PC-3 (cell line): Measurements from ENCODE around the gene TAS2R14. TPM values are rescaled to one million over a fixed set of nuclear protein-coding genes. Genes with fewer than 3 reads are reported as not detected.

Source experiments
- ATAC-seq: fragments of 200-7000 bp; cut with Tn5 transposase; 2 replicates; pipeline ENCODE4 v1.9.1; 2020; ENCODE audit warnings: mild to moderate bottlenecking, moderate library complexity
- BruUV-seq: library from RNA; stranded (reverse); fragments of 400-500 nt; replicated peaks from 2 replicates; lab custom pipeline; 2021; lab: Mats Ljungman, UMichigan
- CTCF ChIA-PET: fragments of 300-600 bp; sonication (Branson Sonifier 250); formaldehyde crosslinking; loops from one replicate; lab custom pipeline; 2022; ENCODE audit warnings: antibody characterized with exemption; lab: Charles Lee
- POLR2A ChIA-PET: fragments of 300-600 bp; sonication (Branson Sonifier 250); formaldehyde crosslinking; loops from one replicate; lab custom pipeline; 2022; ENCODE audit warnings: antibody characterized with exemption; ENCODE audit not compliant: unreplicated experiment; lab: Charles Lee
- DNase-seq: peaks from one replicate; pipeline ENCODE4 v3.0.0-alpha.2; 2015
- H2AFZ ChIP-seq: fragments of 300-600 bp; sonication (generic); 2 replicates; pipeline ENCODE4 v1.6.0; 2016; ENCODE audit warnings: antibody characterized with exemption, low read length
- H3F3A ChIP-seq: fragments of 300-600 bp; sonication (generic); one replicate; pipeline ENCODE4 v1.6.0; 2017; ENCODE audit warnings: antibody characterized with exemption, low read length, control low read depth, mild to moderate bottlenecking; ENCODE audit not compliant: unreplicated experiment
- H3K27ac ChIP-seq: fragments of 300-600 bp; sonication (generic); 2 replicates; pipeline ENCODE4 v1.5.1; 2016; ENCODE audit warnings: mild to moderate bottlenecking, low read length
- H3K27me3 ChIP-seq: fragments of 300-600 bp; sonication (generic); 2 replicates; pipeline ENCODE4 v1.6.1; 2016; ENCODE audit warnings: low read length, mixed read lengths
- H3K36me3 ChIP-seq: fragments of 300-600 bp; sonication (generic); 2 replicates; pipeline ENCODE4 v1.6.1; 2016; ENCODE audit warnings: low read depth, mixed run types, low read length, mixed read lengths
- H3K4me1 ChIP-seq: fragments of 300-600 bp; sonication (generic); 2 replicates; pipeline ENCODE4 v1.5.1; 2016; ENCODE audit warnings: low read length; ENCODE audit not compliant: insufficient read depth
- H3K4me2 ChIP-seq: fragments of 300-600 bp; sonication (generic); 2 replicates; pipeline ENCODE4 v1.6.0; 2016; ENCODE audit warnings: low read length
- H3K4me3 ChIP-seq: fragments of 300-600 bp; sonication (generic); 2 replicates; pipeline ENCODE4 v1.5.1; 2016; ENCODE audit warnings: mild to moderate bottlenecking, low read length, mixed read lengths
- H3K79me2 ChIP-seq: fragments of 300-600 bp; sonication (generic); 2 replicates; pipeline ENCODE4 v1.6.1; 2017; ENCODE audit warnings: low read length, mixed read lengths
- H3K9ac ChIP-seq: fragments of 300-600 bp; sonication (generic); 2 replicates; pipeline ENCODE4 v1.6.0; 2016; ENCODE audit warnings: mild to moderate bottlenecking, low read length
- H3K9me2 ChIP-seq: fragments of 300-600 bp; sonication (generic); replicated peaks from 2 replicates; pipeline ENCODE4 v1.6.1; 2016; ENCODE audit warnings: mixed run types, low read length, mixed read lengths
- H3K9me3 ChIP-seq: fragments of 300-600 bp; sonication (generic); 2 replicates; pipeline ENCODE4 v1.6.1; 2016; ENCODE audit warnings: low read length, mixed read lengths
- H4K20me1 ChIP-seq: fragments of 300-600 bp; sonication (generic); 2 replicates; pipeline ENCODE4 v1.6.1; 2016; ENCODE audit warnings: low read length, mixed read lengths
- CTCF ChIP-seq: fragments of 300-600 bp; sonication (generic); conservative IDR thresholded peaks from 2 replicates; pipeline ENCODE4 v1.5.1; 2017; ENCODE audit warnings: antibody characterized with exemption, low read depth, mild to moderate bottlenecking, low read length
- EZH2 ChIP-seq: fragments of 300-600 bp; sonication (generic); IDR thresholded peaks from one replicate; pipeline ENCODE4 v1.6.1; 2017; ENCODE audit warnings: antibody characterized with exemption, mild to moderate bottlenecking, low read length; ENCODE audit not compliant: unreplicated experiment
- EZH2phosphoT487 ChIP-seq: fragments of 300-600 bp; sonication (generic); IDR thresholded peaks from 2 replicates; pipeline ENCODE4 v1.6.1; 2018; ENCODE audit warnings: mild to moderate bottlenecking, antibody characterized with exemption, low read length, borderline replicate concordance
- intact Hi-C: fragments of 100-400 bp; cut with micrococcal nuclease; formaldehyde crosslinking; loops from 2 replicates; pipeline ENCODE4 v1.9.0; 2023
- total RNA-seq: library from RNA; depleted of rRNA; stranded (reverse); fragments of >200 nt; gene quantifications from 2 replicates; pipeline ENCODE4 v1.2.3, GENCODE V29; 2014

Gene TAS2R14
- total RNA-seq, 1 experiment from 2014 or later, result 1.8 TPM

GRCh38 chr12:10910380-10910779, 28.7 kb downstream of the TAS2R14 start:
- Histone ChIP-seq H3K9me3 (no peaks in the 10 kb centered on the region), H3K4me1 (no peaks in the 10 kb centered on the region), H2AFZ (no peak overlapping the region), H3K4me2 (no peak overlapping the region), H3K27me3 (no peaks in the 10 kb centered on the region), H3K4me3 (no peak overlapping the region), H3K9ac (no peak overlapping the region), H3K79me2 (no peaks in the 10 kb centered on the region), H3K9me2 (no peaks in the 10 kb centered on the region), H3F3A (no peaks in the 10 kb centered on the region), H3K27ac (no peak overlapping the region), H3K36me3 (no peaks in the 10 kb centered on the region), H4K20me1 (no peaks in the 10 kb centered on the region)
- intact Hi-C loops, result no loop called here
- ChIA-PET CTCF (interaction anchor here (0.6 kb wide), 1 partner anchor 289 kb away, joined by 3 read pairs; no protein-coding TSS in a partner anchor), POLR2A (no interaction called here)
- no peak for DNase-seq
- no TSS peak for BruUV-seq
- no peak for ATAC-seq
- TF ChIP-seq CTCF, result no peak
- TF ChIP-seq EZH2phosphoT487, result no peak
- no peak for TF ChIP-seq EZH2

GRCh38 chr12:10909462-10909861, 29.6 kb downstream of the TAS2R14 start, which contains the start of gene TAS2R13:
TAS2R13 (minus strand) TSS chr12:10909562; CDS start chr12:10909298, 264 bp downstream.
- CTCF ChIA-PET, result no interaction called here
- no peak for ATAC-seq
- POLR2A ChIA-PET, result no interaction called here

More at GRCh38 chr12:10909462-10909861, 29.6 kb downstream of the TAS2R14 start, which contains the start of gene TAS2R13:
- no peak within 1 kb of the TSS for H3K9ac ChIP-seq
- no peaks in the 10 kb centered on the region for H4K20me1 ChIP-seq
- no peaks in the 10 kb centered on the region for H3K4me1 ChIP-seq
- no TSS peak for BruUV-seq
- intact Hi-C loops, result no loop called here
- no peak within 1 kb of the TSS for H2AFZ ChIP-seq
- TF ChIP-seq EZH2phosphoT487, result no peak
- TF ChIP-seq CTCF, result no peak
- TF ChIP-seq EZH2, result no peak
- no peaks in the 10 kb centered on the region for H3K27me3 ChIP-seq
- DNase-seq, result no peak
- H3K4me2 ChIP-seq, result no peak within 1 kb of the TSS
- no peak within 1 kb of the TSS for H3K4me3 ChIP-seq
- H3K79me2 ChIP-seq, result no peaks in the 10 kb centered on the region
- no peaks in the 10 kb centered on the region for H3K36me3 ChIP-seq
- no peak within 1 kb of the TSS for H3K27ac ChIP-seq
- no peaks in the 10 kb centered on the region for H3F3A ChIP-seq
- H3K9me3 ChIP-seq, result no peaks in the 10 kb centered on the region
- H3K9me2 ChIP-seq, result no peaks in the 10 kb centered on the region
